ENCODE measurements around the gene CDR2L. TPM values are rescaled to one million over a fixed set of nuclear protein-coding genes. Genes with fewer than 3 reads are reported as not detected.

Gene CDR2L
- total RNA-seq, 1 donor from 2014 or later: 17.2 TPM

DNA sequence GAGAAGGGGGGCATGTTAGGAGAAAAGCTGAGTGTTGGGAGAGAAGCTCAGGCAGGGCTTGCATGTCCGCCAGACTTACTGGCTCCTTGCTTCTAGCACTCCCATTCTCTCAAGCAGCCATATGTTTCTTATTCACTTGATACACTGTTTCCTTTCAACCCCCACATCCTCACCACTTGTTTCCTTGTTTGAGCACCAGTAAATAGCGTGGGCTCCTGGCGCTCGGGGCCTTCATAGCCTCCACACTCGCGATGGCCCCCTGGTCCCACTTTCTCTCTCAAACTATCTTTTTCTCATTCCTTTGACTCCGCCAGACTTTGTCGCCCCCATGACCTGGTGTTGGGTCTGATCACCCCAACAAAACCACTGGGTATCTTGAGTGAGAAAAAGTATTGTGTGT lies 42.7 kb downstream of the CDR2L start:
- Mint-ChIP-seq H3K36me3 (ENCODE audit: insufficient read depth) (peaks cover 9% of the 10 kb centered on the region), H3K27ac (no peak overlapping the region), H3K9me3 (ENCODE audit: low read depth) (peaks cover 23% of the 10 kb centered on the region), H3K27me3 (peaks cover 16% of the 10 kb centered on the region), H3K4me1 (ENCODE audit: low read depth) (peaks cover 2% of the 10 kb centered on the region), H3K4me3 (ENCODE audit: low read depth) (no peak overlapping the region)
- TF ChIP-seq, protein P1, sequence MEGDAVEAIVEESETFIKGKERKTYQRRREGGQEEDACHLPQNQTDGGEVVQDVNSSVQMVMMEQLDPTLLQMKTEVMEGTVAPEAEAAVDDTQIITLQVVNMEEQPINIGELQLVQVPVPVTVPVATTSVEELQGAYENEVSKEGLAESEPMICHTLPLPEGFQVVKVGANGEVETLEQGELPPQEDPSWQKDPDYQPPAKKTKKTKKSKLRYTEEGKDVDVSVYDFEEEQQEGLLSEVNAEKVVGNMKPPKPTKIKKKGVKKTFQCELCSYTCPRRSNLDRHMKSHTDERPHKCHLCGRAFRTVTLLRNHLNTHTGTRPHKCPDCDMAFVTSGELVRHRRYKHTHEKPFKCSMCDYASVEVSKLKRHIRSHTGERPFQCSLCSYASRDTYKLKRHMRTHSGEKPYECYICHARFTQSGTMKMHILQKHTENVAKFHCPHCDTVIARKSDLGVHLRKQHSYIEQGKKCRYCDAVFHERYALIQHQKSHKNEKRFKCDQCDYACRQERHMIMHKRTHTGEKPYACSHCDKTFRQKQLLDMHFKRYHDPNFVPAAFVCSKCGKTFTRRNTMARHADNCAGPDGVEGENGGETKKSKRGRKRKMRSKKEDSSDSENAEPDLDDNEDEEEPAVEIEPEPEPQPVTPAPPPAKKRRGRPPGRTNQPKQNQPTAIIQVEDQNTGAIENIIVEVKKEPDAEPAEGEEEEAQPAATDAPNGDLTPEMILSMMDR (IDR thresholded peaks at IDR 0.05; ENCODE audit: unreplicated experiment): no peak
- DNase-seq (ENCODE audit: low spot score, unreplicated experiment): no peak

GRCh38 chr17:75031972-75032719 lies 44.7 kb downstream of the CDR2L start:
- Mint-ChIP-seq H3K27ac (no peak overlapping the region), H3K27me3 (peaks cover 16% of the 10 kb centered on the region), H3K9me3 (ENCODE audit: low read depth) (peaks cover 13% of the 10 kb centered on the region), H3K4me1 (ENCODE audit: low read depth) (peaks cover 2% of the 10 kb centered on the region), H3K4me3 (ENCODE audit: low read depth) (peak overlapping the region; percentile 57), H3K36me3 (ENCODE audit: insufficient read depth) (peaks cover 2% of the 10 kb centered on the region)
- TF ChIP-seq, protein P1 (IDR thresholded peaks at IDR 0.05; ENCODE audit: unreplicated experiment): no peak
- DNase-seq (ENCODE audit: low spot score, unreplicated experiment): no peak

DNA sequence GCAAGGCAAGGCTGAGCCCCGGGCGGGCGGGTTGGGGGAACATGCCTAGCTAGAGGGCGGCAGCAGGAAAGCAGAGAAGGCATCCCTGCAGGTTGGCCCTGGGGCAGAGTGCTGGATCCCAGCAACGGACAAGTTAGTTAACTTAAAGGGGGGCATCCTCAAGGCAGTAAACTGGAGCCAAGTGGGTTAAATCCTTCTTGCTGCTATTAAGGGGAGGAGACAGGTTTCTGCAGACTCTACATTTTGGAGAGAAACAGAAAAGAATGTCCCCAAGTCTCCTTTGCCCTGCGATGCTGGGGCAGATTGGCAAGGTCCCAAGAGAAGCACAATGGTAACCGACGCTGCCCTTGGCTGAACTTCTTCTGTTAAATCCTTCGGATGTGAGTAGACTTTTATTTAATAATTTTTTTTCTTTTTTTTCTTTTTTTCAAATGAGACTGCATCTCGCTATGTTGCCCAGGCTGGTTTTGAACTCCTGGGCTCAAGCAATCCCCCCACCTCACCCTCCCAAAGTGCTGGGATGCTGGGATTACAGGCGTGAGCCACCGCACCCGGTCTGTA lies 45.4 kb downstream of the CDR2L start:
- peaks cover 16% of the 10 kb centered on the region for H3K27me3 Mint-ChIP-seq
- peaks cover 2% of the 10 kb centered on the region for H3K4me1 Mint-ChIP-seq (ENCODE audit: low read depth)
- peak overlapping the region; percentile 92 for H3K4me3 Mint-ChIP-seq (ENCODE audit: low read depth)
- DNase-seq (ENCODE audit: low spot score, unreplicated experiment): no peak
- peaks cover 2% of the 10 kb centered on the region for H3K36me3 Mint-ChIP-seq (ENCODE audit: insufficient read depth)
- H3K9me3 Mint-ChIP-seq (ENCODE audit: low read depth): peaks cover 13% of the 10 kb centered on the region
- TF ChIP-seq, protein P1 (IDR thresholded peaks at IDR 0.05; ENCODE audit: unreplicated experiment): no peak
- no peak overlapping the region for H3K27ac Mint-ChIP-seq

DNA sequence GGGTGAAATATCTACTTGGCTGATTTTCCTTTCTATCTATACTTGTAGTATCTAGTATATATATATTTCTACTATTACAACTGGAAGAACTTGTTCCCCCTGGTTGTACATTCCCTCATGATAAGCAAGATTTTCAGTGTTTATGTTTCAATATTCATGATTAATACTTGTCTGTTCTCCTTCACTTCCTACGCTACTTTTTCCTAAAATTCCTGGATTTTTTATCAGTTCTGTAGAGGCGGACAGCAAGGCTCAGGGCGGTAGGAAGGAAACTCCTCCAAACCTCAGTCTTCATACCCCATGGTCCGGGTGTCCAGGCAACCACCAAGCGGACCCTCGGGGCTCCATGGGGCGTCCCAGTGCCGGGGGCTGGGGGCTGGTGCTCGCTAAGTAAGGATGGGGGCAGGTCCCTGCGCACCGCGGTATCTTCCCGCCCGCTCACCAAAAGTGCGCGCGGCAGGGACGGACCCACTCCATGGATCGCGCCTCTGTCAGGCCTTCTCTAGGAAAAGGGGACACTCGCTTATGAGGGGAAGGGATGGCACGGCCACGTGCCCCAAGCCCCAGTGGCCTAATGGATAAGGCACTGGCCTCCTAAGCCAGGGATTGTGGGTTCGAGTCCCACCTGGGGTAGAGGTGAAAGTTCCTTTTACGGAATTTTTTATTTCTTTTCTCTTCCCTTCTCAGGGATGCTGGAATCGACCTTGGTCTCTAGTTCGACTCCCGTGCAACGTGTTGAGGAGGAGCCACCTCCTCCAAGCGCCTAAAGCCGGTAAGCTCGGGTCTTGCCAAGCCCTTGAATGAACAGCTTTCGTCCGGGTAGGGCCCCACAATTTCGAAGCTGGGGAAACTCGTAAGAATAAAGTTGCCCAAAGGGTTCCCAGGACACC lies 46.2 kb downstream of the CDR2L start:
- Mint-ChIP-seq H3K4me3 (ENCODE audit: low read depth) (peak overlapping the region; percentile 92), H3K27ac (peak overlapping the region; percentile 99), H3K27me3 (peaks cover 16% of the 10 kb centered on the region), H3K9me3 (ENCODE audit: low read depth) (peaks cover 10% of the 10 kb centered on the region), H3K36me3 (ENCODE audit: insufficient read depth) (peaks cover 2% of the 10 kb centered on the region), H3K4me1 (ENCODE audit: low read depth) (peaks cover 2% of the 10 kb centered on the region)
- TF ChIP-seq, protein P1 (IDR thresholded peaks at IDR 0.05; ENCODE audit: unreplicated experiment): no peak
- DNase-seq (ENCODE audit: low spot score, unreplicated experiment): peak; percentile 96
